KG1 (cell line): Measurements from ENCODE around the gene IQSEC1.

ENCODE experiments used
- DNase-seq: peaks from one replicate; lab custom pipeline; 2025; lab: John Stamatoyannopoulos, UW

The IQSEC1 gene

DNA sequence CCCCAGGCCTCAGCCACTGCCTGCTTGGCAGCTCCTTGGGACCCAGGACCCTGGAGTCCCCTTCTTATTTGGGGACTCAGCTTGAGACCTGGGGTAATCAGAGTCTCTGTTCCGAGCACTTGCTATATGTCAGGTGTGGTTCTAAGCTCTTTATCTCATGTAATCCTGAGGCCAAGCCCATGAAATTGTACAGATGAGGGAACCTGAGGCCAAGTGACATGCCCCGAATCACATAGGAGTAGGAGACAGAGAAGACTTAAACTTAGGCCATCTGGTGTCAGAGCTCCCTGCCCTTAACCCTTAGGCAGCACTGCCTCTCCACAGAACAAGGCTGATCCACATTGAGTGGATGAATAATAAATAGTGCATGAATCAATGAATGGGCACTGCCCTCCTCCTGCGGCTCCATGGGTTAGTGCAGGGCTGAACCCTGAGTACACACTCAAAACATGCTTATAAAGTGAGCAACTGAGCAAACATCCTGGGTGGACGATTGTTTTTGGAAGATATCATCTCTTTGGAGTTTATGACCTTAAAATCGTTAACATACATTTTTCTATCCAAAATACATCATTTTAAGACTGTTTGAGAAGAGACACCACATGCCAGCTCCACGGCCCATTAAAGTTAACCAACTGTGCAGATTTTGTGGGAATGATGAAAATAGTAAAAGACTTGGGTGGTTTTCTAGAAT, 33.2 kb upstream of the IQSEC1 start:
- no peak for DNase-seq

DNA sequence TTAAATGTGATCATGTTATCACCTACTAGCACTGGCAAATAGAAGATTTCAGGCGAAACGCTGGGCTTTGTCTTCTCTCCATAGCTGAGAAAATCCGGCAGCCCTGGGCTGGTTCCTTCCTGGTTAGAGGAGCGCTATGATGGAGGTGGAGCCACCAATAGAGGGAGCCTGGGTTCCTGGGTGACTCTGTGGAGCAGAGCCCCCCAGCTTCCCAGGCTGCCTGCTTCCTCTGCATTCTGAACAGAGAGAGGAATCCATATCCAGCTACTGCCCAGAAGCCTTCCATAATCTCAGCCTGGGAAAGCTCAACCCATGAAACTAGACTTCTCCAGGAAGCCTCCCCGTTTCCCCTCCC, 32.6 kb upstream of the IQSEC1 start:
- no peak for DNase-seq

DNA sequence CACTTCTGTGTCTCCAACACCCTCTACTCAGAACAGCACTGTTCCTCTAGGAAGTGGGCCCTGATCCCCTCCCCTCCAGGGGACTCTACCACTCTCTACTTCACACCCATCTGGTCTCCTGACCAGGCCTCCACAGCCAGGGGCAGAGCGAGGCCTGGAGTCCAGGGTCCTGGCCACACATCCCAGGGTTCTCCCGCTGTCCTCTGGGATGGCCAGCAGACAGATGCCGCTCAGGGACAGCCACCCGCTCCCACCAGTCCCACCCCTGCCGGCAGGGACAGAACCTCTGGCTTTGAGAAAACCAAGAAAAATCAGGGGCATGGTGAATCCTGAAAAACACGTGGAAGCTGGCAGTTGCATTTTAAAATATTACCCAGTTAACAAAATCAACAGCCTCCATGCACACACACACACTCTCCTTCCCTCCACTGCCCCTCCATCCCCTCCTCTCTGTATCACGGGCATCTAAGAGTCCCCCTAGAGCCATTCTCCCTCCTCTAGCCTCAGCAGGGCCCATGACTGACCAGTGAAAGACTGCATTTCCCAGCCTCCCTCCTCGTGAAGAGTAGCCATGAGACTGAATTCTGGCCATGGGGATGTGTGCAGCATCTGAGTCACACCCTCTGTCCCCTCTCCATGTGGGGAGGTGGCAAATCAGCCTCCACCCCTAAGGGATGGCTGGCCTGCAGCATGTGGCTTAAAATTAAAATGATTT, 32.1 kb upstream of the IQSEC1 start:
- no peak for DNase-seq

DNA sequence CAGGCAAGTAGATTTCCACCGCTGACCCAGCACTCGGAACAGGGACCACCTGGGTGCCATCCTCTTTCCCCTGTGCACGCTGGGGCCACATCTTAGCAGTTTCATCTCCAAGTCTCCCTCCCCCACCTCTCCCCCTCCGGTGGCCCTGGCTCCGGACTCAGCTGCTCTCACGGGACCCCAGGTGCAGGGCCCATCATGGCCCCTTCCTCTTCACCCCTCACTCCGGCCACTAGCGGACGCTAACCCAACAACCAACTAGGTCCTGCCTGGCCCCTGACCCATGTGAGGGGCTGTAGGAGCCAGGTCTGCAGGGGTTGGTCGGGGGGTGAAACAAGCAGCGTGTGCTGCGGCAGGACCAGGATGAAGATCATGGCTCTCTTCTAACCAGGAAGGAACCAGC, 31.3 kb upstream of the IQSEC1 start:
- DNase-seq = no peak

DNA sequence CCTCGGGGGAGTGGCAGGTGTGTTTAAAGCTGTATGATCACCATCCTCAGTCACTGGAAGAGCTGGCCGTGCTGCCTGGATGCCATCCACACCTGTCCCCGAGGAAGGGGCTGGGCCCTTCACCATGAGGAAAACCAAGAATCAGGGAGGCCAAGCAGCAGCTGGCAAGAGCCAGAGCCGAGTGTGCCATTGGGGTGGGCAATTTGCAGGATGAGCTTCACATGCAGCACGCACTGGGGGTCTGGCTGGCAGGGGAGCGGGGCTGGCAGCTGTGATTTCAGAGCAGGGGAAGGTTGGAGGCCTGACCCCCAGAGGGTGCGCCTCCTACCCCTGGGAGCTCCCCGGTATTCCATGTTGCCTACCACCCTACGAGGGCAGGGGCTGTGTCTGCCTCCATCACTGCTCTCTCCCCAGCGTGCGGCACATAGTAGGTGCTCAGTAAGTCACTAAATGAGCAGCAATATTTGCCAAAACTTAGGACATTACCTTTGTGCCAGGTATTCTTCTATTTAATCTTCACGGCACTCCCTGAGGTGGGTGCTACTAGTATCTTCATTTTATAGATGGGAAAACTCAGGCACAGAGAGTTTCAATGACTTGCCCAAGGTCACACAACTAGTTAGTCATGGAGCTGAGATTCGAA, 30.3 kb upstream of the IQSEC1 start:
- DNase-seq = no peak

DNA sequence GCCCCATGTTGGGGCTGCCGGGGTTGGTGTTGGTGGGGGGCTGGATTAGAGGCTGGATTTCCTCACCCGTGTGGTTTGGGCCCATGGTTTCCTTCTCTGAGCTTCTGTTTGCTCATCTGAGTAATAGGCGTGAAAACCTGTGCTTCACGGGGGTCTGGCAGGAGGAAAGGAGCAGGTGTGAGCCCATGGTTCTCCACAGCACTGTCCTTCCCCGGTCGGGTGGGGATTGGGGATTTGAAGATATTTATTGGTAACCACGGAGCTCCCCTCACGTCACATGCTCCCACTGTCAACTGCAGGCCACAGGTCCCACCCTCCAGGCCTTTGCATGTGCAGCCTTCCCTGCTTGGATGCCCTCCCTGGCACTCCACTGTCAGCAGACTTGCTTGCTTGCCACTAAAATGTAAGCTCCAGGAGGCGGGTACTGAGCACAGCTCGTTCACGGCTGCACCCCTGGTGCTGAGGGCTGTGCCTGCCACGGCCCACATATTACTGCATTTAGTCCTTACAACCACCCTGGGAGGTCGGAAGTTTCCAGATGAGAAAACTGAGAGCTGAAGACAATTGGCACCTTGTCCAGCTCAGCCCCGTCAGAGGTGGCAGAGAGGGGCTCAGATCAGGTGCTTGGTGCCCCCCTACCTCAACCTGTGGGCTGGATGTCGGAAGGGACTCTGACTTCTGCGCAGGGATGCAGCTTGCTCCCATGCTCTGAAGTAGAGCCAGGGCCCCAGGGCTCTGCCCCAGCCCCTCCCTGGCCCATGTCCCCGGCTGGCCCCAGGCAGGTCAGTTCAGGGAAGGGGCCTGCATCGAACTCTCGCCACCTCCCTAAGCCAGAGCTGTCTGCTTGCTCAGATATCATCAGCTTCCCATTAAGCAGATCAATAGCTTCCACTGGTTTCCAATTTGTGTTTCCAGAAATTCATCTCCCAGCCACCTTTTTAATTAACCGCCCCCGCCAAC, 29.4 kb upstream of the IQSEC1 start:
- no peak for DNase-seq

DNA sequence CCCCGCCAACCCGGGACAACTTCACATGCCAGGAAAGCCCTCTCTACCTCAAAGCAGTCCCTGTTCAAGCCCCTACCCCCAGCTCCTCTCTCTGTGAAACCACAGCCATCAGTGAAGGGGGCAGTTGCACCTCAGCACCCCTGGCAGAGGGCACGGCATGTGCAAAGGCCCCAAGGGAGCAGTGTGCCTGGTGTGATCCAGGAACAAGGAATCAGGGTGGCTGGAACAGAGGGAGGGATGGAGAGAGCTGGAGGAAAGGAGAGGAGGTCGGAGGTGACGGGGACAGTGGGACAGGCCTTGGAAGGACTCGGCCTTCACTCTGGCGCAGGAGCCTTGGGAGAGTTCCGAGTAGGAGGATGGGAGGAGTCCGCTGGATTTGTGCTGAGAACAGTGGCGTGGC, 26.5 kb upstream of the IQSEC1 start:
- DNase-seq = no peak

DNA sequence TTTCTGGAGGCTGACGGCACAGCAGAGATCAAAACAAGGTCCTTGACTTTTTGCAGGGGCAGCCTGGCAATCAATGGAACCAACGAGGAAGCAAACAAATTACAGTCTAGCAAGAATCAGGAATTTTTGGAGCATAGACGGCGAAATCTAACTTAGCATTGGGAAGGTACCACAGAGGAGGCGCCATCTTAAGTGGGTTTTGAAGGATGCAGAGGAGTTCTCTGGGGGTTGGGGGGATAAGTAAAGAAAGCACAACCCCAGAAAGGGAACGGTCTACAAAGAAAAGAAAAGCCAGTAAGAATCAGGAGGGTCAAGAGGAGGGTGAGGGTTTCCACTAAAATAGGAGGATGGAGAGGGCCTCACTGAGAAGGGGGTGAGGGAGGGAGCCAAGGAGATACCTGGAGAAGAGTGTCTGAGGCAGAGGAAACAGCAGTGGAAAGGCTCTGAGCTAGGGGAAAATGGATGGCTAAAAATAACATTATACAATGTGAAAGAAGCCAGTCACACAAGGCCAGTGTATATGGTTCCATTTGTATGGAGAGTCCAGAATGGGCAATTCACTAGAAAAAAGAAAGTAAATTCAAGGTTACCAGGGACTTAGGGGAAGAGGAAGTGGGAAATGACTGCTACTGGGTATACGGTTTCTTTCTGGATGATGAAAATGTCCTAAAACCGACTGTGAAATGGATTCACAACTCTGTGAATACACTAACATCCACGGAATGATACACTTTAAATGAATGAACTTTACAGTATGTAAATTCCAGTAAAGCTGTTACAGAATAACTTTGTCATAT, 25.2 kb upstream of the IQSEC1 start:
- DNase-seq = no peak

DNA sequence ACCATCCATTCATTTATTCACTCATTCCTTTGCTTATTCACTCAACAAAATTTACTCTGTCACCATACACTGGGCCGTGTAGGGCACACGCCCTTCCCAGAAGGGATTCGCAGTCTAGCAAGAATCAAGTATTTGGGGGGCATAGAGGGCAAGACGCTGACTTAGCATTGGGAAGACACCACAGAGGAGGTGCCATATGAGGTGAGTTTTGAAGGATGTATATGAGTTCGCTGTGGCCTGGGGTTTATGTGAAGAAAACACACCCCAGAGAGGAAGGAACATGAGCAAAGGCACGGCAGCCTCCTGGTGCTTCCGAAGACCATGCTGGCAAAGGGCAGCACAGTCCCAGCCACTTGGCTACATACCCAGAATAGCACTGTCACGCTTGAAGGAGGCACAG, 23.1 kb upstream of the IQSEC1 start:
- DNase-seq = no peak

DNA sequence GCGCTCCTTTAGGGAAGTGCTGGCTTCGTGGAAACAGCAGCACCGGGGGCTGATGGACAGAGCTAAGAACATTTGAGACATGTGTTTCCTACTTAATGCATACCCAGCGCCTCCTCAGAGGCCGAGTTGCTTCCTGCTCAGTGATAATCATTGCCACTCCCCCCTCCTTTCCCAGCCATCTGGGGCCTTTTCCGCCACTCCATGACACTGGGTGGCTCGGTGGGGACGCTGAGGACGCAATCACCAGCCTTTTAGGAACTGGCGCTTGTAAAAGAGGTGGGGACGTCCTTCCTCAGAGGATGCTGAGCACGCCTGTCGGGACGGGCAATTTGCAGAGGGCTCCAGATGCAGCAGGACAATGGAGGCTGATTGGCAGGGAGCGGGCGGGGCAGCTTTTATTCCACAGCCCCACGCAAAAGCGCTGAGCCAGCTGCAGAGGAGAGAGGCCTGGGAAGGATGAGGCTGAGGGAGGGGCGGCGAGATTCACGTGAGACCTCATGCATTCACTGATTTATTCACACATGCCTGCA, 22.2 kb upstream of the IQSEC1 start:
- no peak for DNase-seq

DNA sequence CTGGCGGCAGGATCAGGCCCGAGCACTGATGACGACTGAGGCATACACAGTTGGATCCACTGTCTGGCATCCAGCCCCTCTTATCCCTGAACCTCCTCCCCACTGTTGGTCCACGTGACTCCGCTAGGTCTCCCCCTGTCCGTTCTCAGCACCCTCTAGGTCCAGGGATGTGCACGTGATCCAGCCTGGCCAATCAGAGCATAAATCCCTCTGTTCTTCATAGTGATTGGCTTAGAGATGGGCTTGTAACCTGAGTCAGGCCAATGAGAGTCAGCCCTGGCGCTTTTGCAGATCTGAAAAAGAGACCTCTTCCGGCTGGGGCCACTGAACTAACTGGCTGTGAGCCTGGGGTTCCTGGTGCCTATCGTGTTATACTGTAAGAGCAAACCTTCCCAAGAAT, 20.5 kb upstream of the IQSEC1 start:
- no peak for DNase-seq

DNA sequence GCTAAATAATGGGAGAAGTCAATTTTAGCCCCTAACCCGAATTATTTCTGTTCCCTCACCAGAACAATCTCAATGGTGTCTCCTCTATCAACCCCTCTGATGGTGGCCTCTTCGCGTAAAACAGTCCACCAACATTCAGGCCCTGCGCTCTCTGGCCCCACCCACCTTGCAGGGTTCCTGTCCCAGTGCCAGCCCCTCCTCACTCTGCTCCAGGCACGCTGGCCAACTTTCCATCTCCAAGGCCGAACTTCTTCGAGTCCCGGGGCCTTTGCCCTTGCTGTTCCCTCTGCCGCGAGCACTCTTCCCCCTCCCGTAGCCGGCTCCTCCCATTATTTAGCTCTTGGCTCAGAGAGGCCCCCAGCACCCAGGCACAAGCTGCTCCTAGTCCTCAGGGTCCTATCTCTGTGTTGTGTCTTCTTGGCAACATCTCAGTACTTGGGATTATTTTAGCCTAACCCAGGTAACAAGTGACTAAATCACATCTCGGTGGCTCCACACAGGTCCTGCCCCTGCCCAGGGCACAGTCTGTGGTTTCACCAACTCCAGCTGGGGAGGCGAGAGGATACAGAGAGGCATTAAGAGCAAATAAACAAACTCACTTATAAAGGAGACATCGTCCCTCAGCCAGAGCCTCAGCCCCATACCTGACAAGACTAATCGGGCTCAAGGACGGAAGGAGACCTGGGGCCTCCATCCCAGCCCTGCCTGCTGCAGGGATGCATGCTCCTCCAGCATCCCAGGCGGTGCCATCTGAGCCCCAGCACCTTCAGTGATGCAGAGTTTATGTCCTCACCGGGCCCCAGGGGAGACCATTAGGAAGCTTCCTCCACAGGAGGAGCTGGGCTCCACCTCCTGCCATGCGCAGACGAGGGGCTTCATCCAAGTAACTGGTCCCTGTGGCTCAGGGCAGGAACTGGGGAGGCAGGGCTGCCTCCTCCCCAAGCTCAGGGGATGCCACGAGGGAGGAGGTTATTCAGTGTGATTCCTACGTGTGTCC, 19.7 kb upstream of the IQSEC1 start:
- DNase-seq = no peak

DNA sequence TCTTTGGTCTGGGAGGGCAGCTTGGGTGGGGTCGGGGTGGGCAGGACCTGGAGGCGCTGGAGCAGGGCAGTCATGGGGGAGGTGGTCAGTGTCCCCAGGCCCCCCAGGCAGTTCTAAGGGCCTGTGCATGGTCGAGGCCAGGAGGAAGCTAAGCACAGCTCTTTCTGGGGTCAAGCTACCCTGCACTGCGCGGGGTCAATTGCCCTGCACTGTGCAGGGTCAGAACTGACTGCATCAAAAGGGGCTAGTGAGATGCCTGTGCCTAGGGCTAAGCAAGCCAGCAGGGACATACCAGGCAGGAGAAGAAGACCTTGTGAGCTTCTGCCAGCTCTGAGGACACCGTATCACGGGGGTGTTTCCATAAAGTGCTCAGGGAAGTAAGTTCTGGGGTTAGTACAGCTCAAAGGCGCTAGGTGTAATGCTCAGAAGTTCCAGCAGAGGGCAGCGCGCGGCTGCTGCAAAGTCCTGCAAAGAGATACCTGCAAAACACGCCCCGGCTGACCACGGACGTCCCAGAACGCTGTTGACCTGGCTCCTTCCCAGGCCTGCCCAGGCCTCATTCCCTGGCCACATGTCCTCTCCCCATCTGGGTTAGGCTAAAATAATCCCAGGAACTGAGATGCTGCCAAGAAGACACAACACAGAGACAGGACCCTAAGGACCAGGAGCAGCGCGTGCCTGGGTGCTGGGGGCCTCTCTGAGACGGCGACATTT, 18.8 kb upstream of the IQSEC1 start:
- peak; percentile 64 for DNase-seq

DNA sequence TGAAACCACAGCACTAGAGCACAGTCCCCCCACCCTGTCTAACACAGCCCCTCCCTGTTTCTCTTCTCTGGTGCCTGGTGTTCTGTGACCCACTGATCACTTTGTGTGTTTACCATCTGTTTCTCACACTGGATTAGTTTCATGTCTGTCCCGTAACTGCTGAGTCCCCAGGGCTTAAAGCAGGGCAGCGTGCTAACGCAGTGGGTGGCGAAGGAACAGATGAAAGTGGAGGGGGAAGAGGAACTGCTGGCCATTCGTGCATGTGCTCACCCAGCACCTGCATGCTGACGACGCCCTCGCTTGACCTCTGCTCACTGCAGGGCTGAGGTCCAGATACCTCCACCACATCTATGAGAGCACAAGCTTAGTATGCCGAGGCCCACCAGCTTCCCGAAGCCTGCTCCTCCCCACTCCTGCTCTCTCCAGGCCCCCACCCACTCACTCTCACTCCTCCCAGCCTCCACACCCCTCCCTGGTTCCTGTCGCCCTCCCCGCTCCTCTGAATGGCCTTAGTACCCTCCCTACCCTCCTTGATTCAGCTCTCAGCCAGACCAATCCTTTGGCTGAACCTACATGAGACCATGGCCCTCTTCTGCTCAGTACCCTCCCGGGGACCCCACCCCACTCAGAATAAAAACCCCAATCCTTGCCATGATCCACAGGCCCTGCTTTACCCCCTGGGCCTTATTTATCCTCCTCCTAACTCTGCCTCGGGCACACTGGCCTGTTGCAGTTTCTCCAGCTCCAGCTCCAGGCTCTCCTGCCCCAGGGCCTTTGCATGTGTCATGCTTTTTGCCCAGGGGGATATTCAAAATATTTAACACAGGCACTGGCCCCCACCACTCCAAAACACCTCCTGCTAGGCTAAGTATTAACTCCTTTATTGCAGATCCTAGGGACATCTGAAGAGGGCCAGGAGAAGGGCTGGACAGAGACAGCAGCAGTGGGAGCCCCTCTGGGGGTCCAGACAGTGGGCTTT, 15.1 kb upstream of the IQSEC1 start:
- no peak for DNase-seq

DNA sequence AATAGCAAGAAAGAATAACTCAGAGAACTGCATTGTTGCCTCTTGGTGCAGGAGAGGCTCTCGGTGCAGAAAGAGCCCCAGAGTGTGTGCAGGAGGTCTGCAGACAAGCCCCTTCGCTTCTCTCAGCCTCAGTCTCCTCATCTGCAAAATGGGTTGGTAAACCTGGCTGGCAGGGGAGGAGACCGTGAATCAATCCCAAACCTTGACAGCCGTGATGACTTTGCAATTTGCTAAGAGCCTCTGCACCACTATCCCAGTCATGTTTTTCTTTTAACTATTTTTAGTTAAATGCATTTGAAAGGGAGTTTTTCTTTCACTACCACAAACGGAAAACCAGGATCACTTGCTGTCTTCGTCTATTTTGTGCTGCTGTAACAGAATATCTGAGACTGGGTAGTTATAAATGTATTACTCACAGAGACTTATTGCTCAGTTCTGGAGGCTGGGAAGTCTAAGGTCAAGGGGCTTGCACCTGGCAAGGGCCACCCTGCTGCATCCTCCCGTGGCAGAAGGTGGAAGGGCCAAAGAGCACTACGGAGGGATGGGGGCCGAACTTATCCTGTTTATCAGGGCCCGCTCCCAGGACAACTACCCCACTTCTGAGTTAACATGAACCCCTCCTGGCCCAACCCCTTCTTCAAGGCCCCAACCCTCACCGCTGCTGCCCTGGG, 14.2 kb upstream of the IQSEC1 start:
- DNase-seq = no peak

DNA sequence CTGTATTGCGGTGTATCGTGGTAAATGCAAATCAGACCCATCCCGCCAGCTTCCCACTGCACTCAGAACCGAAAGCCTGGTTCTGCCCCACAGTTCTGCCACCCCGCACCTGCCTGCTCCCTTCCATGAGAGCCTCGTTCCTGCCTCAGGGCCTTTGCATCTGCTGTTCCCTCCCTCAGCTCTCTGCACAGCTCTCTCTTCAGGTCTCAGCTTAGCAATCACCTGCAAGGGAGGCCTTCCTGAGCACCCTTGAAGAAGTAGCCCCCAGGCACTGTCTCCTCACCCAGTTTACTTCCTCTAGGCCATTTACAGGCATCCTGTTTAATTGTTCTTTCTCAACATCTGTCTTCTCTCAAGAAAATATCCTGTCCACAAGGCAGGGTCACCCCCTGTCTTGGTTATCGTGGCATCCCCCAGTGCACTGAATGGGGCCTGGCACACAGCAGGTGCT, 13.3 kb upstream of the IQSEC1 start:
- no peak for DNase-seq

DNA sequence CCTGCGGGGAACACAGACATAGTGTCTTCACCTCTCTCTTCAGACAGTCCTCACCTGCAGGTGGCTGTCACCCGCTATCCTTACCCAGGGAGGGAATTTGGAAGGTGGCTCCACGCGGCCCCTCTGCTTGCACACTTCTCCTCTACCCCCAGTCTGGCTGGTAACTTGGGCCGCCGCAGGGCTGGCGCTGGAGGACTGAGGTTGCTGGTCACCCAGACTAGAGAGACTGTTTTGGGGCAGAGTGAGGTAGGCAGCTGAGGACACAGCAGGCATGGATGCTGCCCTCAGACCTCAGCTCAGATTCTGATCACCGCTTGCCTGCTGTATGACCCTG, 12.6 kb upstream of the IQSEC1 start:
- DNase-seq = no peak
